IMR-90 (cell line): ENCODE results near the gene CADM2. TPM values are rescaled to one million over a fixed set of nuclear protein-coding genes. Genes with fewer than 3 reads are reported as not detected.

ENCODE experiments used
- ATAC-seq: fragments of 200-7000 bp; cut with Tn5 transposase; 2 replicates; pipeline ENCODE4 v1.9.1; 2020; ENCODE audit warnings: low read depth, mild to moderate bottlenecking, moderate library complexity
- BruUV-seq: library from RNA; stranded (reverse); fragments of 400-500 nt; replicated peaks from 2 replicates; lab custom pipeline; 2021; lab: Mats Ljungman, UMichigan
- CTCF ChIA-PET: fragments of 300-600 bp; formaldehyde crosslinking; extraction: SDS; loops from one replicate; lab custom pipeline; 2021; ENCODE audit warnings: antibody characterized with exemption; lab: Yijun Ruan, JAX
- POLR2A ChIA-PET: fragments of 300-600 bp; sonication (Branson Sonifier 250); formaldehyde crosslinking; loops from one replicate; lab custom pipeline; 2022; ENCODE audit warnings: antibody characterized with exemption; ENCODE audit not compliant: unreplicated experiment; lab: Charles Lee
- DNase-seq: peaks from one replicate; pipeline ENCODE4 v3.0.0; 2013
- H2AFZ ChIP-seq: replicated peaks from 2 replicates; pipeline ENCODE3; 2013; ENCODE audit warnings: low read length, mild to moderate bottlenecking; ENCODE audit not compliant: poor library complexity
- H2AK5ac ChIP-seq: 2 replicates; pipeline ENCODE4 v1.6.1; 2013; ENCODE audit warnings: low read depth, low read length, inconsistent platforms
- H2AK9ac ChIP-seq: replicated peaks from 2 replicates; pipeline ENCODE3; 2013; ENCODE audit warnings: mild to moderate bottlenecking, low read depth, low read length, moderate library complexity; ENCODE audit not compliant: poor library complexity
- H2BK120ac ChIP-seq: 2 replicates; pipeline ENCODE4 v1.6.1; 2013; ENCODE audit warnings: low read depth, low read length, inconsistent platforms
- H2BK15ac ChIP-seq: 3 replicates; pipeline ENCODE4 v1.6.1; 2013; ENCODE audit warnings: low read depth, low read length, inconsistent platforms
- H2BK20ac ChIP-seq: 2 replicates; pipeline ENCODE4 v1.6.1; 2013; ENCODE audit warnings: low read depth, mild to moderate bottlenecking, inconsistent platforms, low read length, moderate library complexity
- H2BK5ac ChIP-seq: 2 replicates; pipeline ENCODE4 v1.6.1; 2013; ENCODE audit warnings: mild to moderate bottlenecking, low read depth, low read length, inconsistent platforms; ENCODE audit not compliant: poor library complexity, severe bottlenecking
- H3K14ac ChIP-seq: replicated peaks from 2 replicates; pipeline ENCODE4 v1.6.1; 2013; ENCODE audit warnings: low read depth, low read length, inconsistent platforms
- H3K18ac ChIP-seq: 2 replicates; pipeline ENCODE4 v1.6.1; 2013; ENCODE audit warnings: low read depth, low read length, control low read depth
- H3K23ac ChIP-seq: 2 replicates; pipeline ENCODE4 v1.6.1; 2013; ENCODE audit warnings: low read depth, low read length, inconsistent platforms
- H3K27ac ChIP-seq: 2 replicates; pipeline ENCODE4 v1.5.1; 2013; ENCODE audit warnings: mild to moderate bottlenecking, control low read depth, low read length; ENCODE audit not compliant: insufficient read depth
- H3K27me3 ChIP-seq: 2 replicates; pipeline ENCODE4 v1.6.1; 2013; ENCODE audit warnings: low read length; ENCODE audit not compliant: control insufficient read depth, insufficient read depth
- H3K36me3 ChIP-seq: 2 replicates; pipeline ENCODE4 v1.6.1; 2013; ENCODE audit warnings: low read length, mixed read lengths; ENCODE audit not compliant: control insufficient read depth, insufficient read depth
- H3K4ac ChIP-seq: 2 replicates; pipeline ENCODE4 v1.6.1; 2013; ENCODE audit warnings: low read depth, low read length, inconsistent platforms
- H3K4me1 ChIP-seq: 2 replicates; pipeline ENCODE4 v1.6.1; 2013; ENCODE audit warnings: low read length, mixed read lengths; ENCODE audit not compliant: control insufficient read depth, insufficient read depth
- H3K4me2 ChIP-seq: 2 replicates; pipeline ENCODE4 v1.6.1; 2013; ENCODE audit warnings: low read depth, mild to moderate bottlenecking, control low read depth, low read length, moderate library complexity
- H3K4me3 ChIP-seq: 2 replicates; pipeline ENCODE4 v1.5.1; 2013; ENCODE audit warnings: low read depth, mild to moderate bottlenecking, control low read depth, low read length, moderate library complexity; ENCODE audit not compliant: insufficient read depth
- H3K56ac ChIP-seq: 2 replicates; pipeline ENCODE4 v1.6.1; 2013; ENCODE audit warnings: low read length, inconsistent platforms; ENCODE audit not compliant: insufficient read depth; ENCODE audit errors: extremely low read depth
- H3K79me1 ChIP-seq, 2 experiments: 2 replicates each; pipeline ENCODE4 v1.6.1; 2013; ENCODE audit warnings: low read length in 2 of 2, inconsistent platforms in 1 of 2, low read depth in 1 of 2
- H3K9ac ChIP-seq: 2 replicates; pipeline ENCODE4 v1.6.1; 2013; ENCODE audit warnings: low read depth, low read length, control low read depth
- H3K9me1 ChIP-seq: 2 replicates; pipeline ENCODE4 v1.6.1; 2013; ENCODE audit warnings: low read length, inconsistent platforms; ENCODE audit not compliant: insufficient read depth
- H3K9me3 ChIP-seq: 2 replicates; pipeline ENCODE4 v1.6.1; 2013; ENCODE audit warnings: low read length; ENCODE audit not compliant: control insufficient read depth, insufficient read depth
- H4K20me1 ChIP-seq: 2 replicates; pipeline ENCODE4 v1.6.1; 2013; ENCODE audit warnings: low read length, inconsistent platforms; ENCODE audit not compliant: insufficient read depth
- H4K5ac ChIP-seq: 2 replicates; pipeline ENCODE4 v1.6.1; 2013; ENCODE audit warnings: mild to moderate bottlenecking, low read depth, low read length, control low read depth
- H4K8ac ChIP-seq, 2 experiments: 2 replicates each; pipeline ENCODE4 v1.6.1; 2013; ENCODE audit warnings: low read depth in 2 of 2, low read length in 2 of 2, control low read depth in 1 of 2, inconsistent platforms in 1 of 2
- H4K91ac ChIP-seq: 2 replicates; pipeline ENCODE4 v1.6.1; 2013; ENCODE audit warnings: low read depth, low read length, inconsistent platforms; ENCODE audit not compliant: insufficient read depth
- CEBPB ChIP-seq: IDR thresholded peaks from 2 replicates; pipeline ENCODE4 v1.6.1; 2012; ENCODE audit warnings: low read depth, low read length, improper control_type of control experiment
- CHD1 ChIP-seq: IDR thresholded peaks from 2 replicates; pipeline ENCODE4 v1.6.1; 2012; ENCODE audit warnings: low read depth, low read length, improper control_type of control experiment
- FOS ChIP-seq: fragments of 150-350 bp; IDR thresholded peaks from 2 replicates; pipeline ENCODE4 v1.6.1; 2016; ENCODE audit warnings: low read depth, low read length
- NFE2L2 ChIP-seq: fragments of 150-350 bp; IDR thresholded peaks from 2 replicates; pipeline ENCODE4 v1.6.1; 2016; ENCODE audit warnings: low read depth, mild to moderate bottlenecking, low read length
- RAD21 ChIP-seq: IDR thresholded peaks from 2 replicates; pipeline ENCODE4 v1.6.1; 2012; ENCODE audit warnings: low read length, improper control_type of control experiment
- WGBS, 2 experiments: methylation state at CpG; one replicate each; pipeline versions ENCODE4 v1.1.5 to v1.1.7; 2013; ENCODE audit warnings: missing lambda C conversion rate in 2 of 2; ENCODE audit not compliant: insufficient read length in 1 of 2; ENCODE audit errors: extremely low coverage in 2 of 2; 5-methylcytosine and 5-hydroxymethylcytosine counted together
- dilution Hi-C: fragments of 300-500 bp; cut with HindIII; formaldehyde crosslinking; loops from one replicate; pipeline ENCODE4 v1.14.3; 2018; ENCODE audit warnings: low sequenced_read_pairs; ENCODE audit not compliant: unreplicated experiment
- in situ Hi-C: fragments of 300-500 bp; cut with MboI; formaldehyde crosslinking; loops from 3 replicates; pipeline ENCODE4 v1.14.3; 2019; ENCODE audit warnings: low sequenced_read_pairs, inconsistent platforms, mixed read lengths
- intact Hi-C: fragments of 100-400 bp; cut with micrococcal nuclease; formaldehyde crosslinking; loops from 2 replicates; pipeline ENCODE4 v1.10.0; 2022
- polyA plus RNA-seq, 3 experiments: library from polyadenylated mRNA; depleted of rRNA; stranded (reverse); fragments of >200 nt; gene quantifications; 2 replicates each; pipeline ENCODE4 v1.2.3, GENCODE V29; 2012; ENCODE audit warnings: low replicate concordance in 1 of 3
- total RNA-seq: library from RNA; depleted of rRNA; stranded (reverse); fragments of >200 nt; gene quantifications from 2 replicates; pipeline ENCODE4 v1.2.3, GENCODE V29; 2012
- TF ChIP-seq, protein P1 (sequence below): fragments of 150-350 bp; IDR thresholded peaks from 2 replicates; pipeline ENCODE4 v1.6.1; 2016; ENCODE audit warnings: low read depth, mild to moderate bottlenecking, low read length, moderate library complexity, borderline replicate concordance
- TF ChIP-seq, protein P2 (sequence below): conservative IDR thresholded peaks from 2 replicates; pipeline ENCODE4 v1.5.1; 2012; ENCODE audit warnings: mild to moderate bottlenecking, low read depth, low read length, improper control_type of control experiment

The CADM2 gene
- total and polyA plus RNA-seq, 2 of the 4 experiments (the other 2 are of a cell fraction) = not detected

DNA sequence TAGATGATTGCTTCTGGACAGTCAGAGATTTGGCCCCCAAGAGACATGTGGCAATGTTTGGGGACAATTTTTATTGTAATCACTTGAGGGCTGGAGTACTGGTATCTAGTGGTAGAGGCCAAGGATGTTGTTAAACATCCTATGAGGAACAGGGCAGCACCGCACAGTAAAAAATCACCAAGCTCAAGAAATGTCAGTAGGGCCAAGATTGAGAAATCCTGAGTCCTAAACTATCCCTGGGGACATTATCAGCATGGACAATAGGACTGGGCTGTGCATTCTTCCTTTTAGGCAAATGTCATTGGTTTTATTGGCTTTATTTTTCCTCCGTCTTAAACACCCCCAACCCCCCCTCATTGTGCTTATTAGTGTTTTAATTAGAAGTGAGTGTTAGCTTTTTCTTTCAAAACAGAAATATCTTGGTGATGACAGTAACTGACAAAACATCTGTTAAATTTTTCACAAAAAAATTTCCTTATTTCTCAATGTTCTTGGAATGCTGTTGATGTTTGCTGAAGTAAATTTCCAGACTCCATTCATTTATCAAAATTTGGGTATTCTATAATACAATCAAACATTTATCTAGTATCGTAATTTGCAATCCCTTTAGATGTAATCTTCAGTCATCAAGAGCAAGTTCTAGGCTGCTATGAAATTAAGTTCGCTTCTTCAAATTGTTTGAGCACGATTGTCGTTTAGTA is 1087.8 kb downstream of the CADM2 start:
- Histone ChIP-seq H2BK120ac (no peak overlapping the region), H2AK9ac (no peak overlapping the region), H2AK5ac (no peak overlapping the region), H3K4ac (no peak overlapping the region), H3K4me1 (no peaks in the 10 kb centered on the region), H4K8ac (no peak overlapping the region), H3K23ac (no peak overlapping the region), H3K14ac (no peak overlapping the region), H3K56ac (no peak overlapping the region), H3K27ac (no peak overlapping the region), H3K4me2 (no peak overlapping the region), H3K9me1 (no peaks in the 10 kb centered on the region), H3K9me3 (peaks cover 3% of the 10 kb centered on the region; the same call in 1 of the 2 replicates), H3K18ac (no peak overlapping the region), H3K9ac (no peak overlapping the region), H4K91ac (no peak overlapping the region), H3K4me3 (no peak overlapping the region), H4K5ac (no peak overlapping the region), H2AFZ (no peak overlapping the region), H3K36me3 (no peaks in the 10 kb centered on the region), H2BK15ac (no peak overlapping the region), H4K20me1 (no peaks in the 10 kb centered on the region), H3K79me1 (no peaks in the 10 kb centered on the region), H3K27me3 (no peaks in the 10 kb centered on the region), H2BK20ac (no peak overlapping the region), H2BK5ac (no peak overlapping the region)
- CTCF ChIA-PET = no interaction called here
- DNase-seq = no peak
- POLR2A ChIA-PET = interaction anchor here (0.6 kb wide), 1 partner anchor 93 kb away, joined by 6 read pairs; no protein-coding TSS in a partner anchor
- dilution Hi-C loops (no loop called here), in situ Hi-C loops (no loop called here), intact Hi-C loops (no loop called here)
- BruUV-seq = no TSS peak
- ATAC-seq = no peak
- TF ChIP-seq RAD21 = no peak
- TF ChIP-seq CEBPB = no peak
- TF ChIP-seq, protein P1, sequence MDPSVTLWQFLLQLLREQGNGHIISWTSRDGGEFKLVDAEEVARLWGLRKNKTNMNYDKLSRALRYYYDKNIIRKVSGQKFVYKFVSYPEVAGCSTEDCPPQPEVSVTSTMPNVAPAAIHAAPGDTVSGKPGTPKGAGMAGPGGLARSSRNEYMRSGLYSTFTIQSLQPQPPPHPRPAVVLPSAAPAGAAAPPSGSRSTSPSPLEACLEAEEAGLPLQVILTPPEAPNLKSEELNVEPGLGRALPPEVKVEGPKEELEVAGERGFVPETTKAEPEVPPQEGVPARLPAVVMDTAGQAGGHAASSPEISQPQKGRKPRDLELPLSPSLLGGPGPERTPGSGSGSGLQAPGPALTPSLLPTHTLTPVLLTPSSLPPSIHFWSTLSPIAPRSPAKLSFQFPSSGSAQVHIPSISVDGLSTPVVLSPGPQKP = no peak
- no peak for TF ChIP-seq CHD1
- TF ChIP-seq FOS = no peak
- TF ChIP-seq, protein P2, sequence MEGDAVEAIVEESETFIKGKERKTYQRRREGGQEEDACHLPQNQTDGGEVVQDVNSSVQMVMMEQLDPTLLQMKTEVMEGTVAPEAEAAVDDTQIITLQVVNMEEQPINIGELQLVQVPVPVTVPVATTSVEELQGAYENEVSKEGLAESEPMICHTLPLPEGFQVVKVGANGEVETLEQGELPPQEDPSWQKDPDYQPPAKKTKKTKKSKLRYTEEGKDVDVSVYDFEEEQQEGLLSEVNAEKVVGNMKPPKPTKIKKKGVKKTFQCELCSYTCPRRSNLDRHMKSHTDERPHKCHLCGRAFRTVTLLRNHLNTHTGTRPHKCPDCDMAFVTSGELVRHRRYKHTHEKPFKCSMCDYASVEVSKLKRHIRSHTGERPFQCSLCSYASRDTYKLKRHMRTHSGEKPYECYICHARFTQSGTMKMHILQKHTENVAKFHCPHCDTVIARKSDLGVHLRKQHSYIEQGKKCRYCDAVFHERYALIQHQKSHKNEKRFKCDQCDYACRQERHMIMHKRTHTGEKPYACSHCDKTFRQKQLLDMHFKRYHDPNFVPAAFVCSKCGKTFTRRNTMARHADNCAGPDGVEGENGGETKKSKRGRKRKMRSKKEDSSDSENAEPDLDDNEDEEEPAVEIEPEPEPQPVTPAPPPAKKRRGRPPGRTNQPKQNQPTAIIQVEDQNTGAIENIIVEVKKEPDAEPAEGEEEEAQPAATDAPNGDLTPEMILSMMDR = no peak
- TF ChIP-seq NFE2L2 = no peak
- WGBS, 2 experiments = no CpG with 5 or more reads among the region's 6 CpGs
